Diencephalon (tissue), 1 donor: ENCODE results near the gene TMEM47. TPM values are rescaled to one million over a fixed set of nuclear protein-coding genes. Genes with fewer than 3 reads are reported as not detected.

ENCODE experiments used
- total RNA-seq: library from RNA; depleted of rRNA; stranded (reverse); fragments of >200 nt; gene quantifications from one replicate; pipeline ENCODE4 v1.2.3, GENCODE V29; 2014

TMEM47 gene
- 90.2 TPM for total RNA-seq

GRCh38 chrX:34656842-34657725 lies at the start of gene TMEM47:
Gene TMEM47, minus strand, starts transcription at chrX:34657285. Its CDS starts 256 bp downstream, at chrX:34657029.

